Caki2 (cell line): ENCODE data around the gene HSF2. TPM values are rescaled to one million over a fixed set of nuclear protein-coding genes. Genes with fewer than 3 reads are reported as not detected.

Experiments
- DNase-seq: peaks from one replicate; pipeline ENCODE4 v3.0.0-alpha.2; 2015; ENCODE audit warnings: low read depth
- in situ Hi-C: cut with HindIII; loops from 2 replicates; pipeline ENCODE4 v1.10.0; 2016; ENCODE audit warnings: low sequenced_read_pairs, low pct_unique_long_range_greater_than_20kb, mixed read lengths
- total RNA-seq: library from RNA; depleted of rRNA; stranded (reverse); fragments of >200 nt; shearing (Covaris generic); gene quantifications from 2 replicates; pipeline ENCODE4 v1.2.3, GENCODE V29; 2014; ENCODE audit warnings: low replicate concordance; rRNA removed

Gene HSF2
- 9.6 and 20.2 TPM in 2 replicates for total RNA-seq

- in situ Hi-C loops: no loop called here
These were observed at the start of gene HSF2 for GRCh38 chr6:122399348-122400120. HSF2 (plus strand) TSS chr6:122399652; CDS start chr6:122399738, 86 bp downstream.

GRCh38 chr6:122352981-122353664 is 46.3 kb upstream of the HSF2 start:
- no peak for DNase-seq
- in situ Hi-C loops: no loop called here

More at GRCh38 chr6:122399348-122400120, at the start of gene HSF2:
- peak; percentile 98 for DNase-seq

GRCh38 chr6:122360809-122361208 is 38.6 kb upstream of the HSF2 start:
- in situ Hi-C loops: no loop called here
- no peak for DNase-seq

- in situ Hi-C loops: no loop called here
- DNase-seq: no peak
These were observed 38.0 kb upstream of the HSF2 start for GRCh38 chr6:122361314-122361979.

- in situ Hi-C loops: no loop called here
- DNase-seq: no peak
These were observed 35.5 kb upstream of the HSF2 start for GRCh38 chr6:122363769-122364483.

- in situ Hi-C loops: no loop called here
- peak; percentile 56 for DNase-seq
These were observed 33.6 kb upstream of the HSF2 start for GRCh38 chr6:122365775-122366403.

GRCh38 chr6:122367171-122367570 is 32.3 kb upstream of the HSF2 start:
- DNase-seq: no peak
- in situ Hi-C loops: no loop called here

GRCh38 chr6:122369536-122369935 is 29.9 kb upstream of the HSF2 start:
- no peak for DNase-seq
- in situ Hi-C loops: no loop called here

GRCh38 chr6:122372647-122373046 is 26.8 kb upstream of the HSF2 start:
- in situ Hi-C loops: no loop called here
- no peak for DNase-seq

GRCh38 chr6:122374307-122374706 is 25.1 kb upstream of the HSF2 start:
- in situ Hi-C loops: no loop called here
- DNase-seq: no peak

GRCh38 chr6:122376246-122376645 is 23.2 kb upstream of the HSF2 start:
- in situ Hi-C loops: no loop called here
- DNase-seq: no peak

- in situ Hi-C loops: no loop called here
- DNase-seq: peak; percentile 35
These were observed 17.8 kb upstream of the HSF2 start for GRCh38 chr6:122381494-122382265.

- in situ Hi-C loops: no loop called here
These were observed 13.4 kb upstream of the HSF2 start for GRCh38 chr6:122385857-122386612.

GRCh38 chr6:122388945-122389344 is 10.5 kb upstream of the HSF2 start:
- in situ Hi-C loops: no loop called here
- DNase-seq: no peak

More at GRCh38 chr6:122385857-122386612, 13.4 kb upstream of the HSF2 start:
- no peak for DNase-seq

- DNase-seq: no peak
- in situ Hi-C loops: no loop called here
These were observed 9.6 kb upstream of the HSF2 start for GRCh38 chr6:122389704-122390372.
